Fibroblast of lung (primary cell): ENCODE measurements around the gene IL26.

Experiments used
- EZH2 ChIP-seq: IDR thresholded peaks from 2 replicates; pipeline ENCODE4 v1.5.1; 2012; ENCODE audit warnings: low read length, control low read depth, mild to moderate bottlenecking; ENCODE audit errors: missing control alignments
- TF ChIP-seq, protein P1 (sequence below), 2 donors: IDR thresholded peaks in 1 of 2; conservative IDR thresholded peaks in 1 of 2; 1 replicate in 1 of 2; 2 replicates in 1 of 2; pipeline ENCODE4 v1.5.1; 2011 to 2012; ENCODE audit warnings: low read length in 2 of 2, control low read depth in 1 of 2, inconsistent platforms in 1 of 2, low read depth in 1 of 2, mild to moderate bottlenecking in 1 of 2

DNA sequence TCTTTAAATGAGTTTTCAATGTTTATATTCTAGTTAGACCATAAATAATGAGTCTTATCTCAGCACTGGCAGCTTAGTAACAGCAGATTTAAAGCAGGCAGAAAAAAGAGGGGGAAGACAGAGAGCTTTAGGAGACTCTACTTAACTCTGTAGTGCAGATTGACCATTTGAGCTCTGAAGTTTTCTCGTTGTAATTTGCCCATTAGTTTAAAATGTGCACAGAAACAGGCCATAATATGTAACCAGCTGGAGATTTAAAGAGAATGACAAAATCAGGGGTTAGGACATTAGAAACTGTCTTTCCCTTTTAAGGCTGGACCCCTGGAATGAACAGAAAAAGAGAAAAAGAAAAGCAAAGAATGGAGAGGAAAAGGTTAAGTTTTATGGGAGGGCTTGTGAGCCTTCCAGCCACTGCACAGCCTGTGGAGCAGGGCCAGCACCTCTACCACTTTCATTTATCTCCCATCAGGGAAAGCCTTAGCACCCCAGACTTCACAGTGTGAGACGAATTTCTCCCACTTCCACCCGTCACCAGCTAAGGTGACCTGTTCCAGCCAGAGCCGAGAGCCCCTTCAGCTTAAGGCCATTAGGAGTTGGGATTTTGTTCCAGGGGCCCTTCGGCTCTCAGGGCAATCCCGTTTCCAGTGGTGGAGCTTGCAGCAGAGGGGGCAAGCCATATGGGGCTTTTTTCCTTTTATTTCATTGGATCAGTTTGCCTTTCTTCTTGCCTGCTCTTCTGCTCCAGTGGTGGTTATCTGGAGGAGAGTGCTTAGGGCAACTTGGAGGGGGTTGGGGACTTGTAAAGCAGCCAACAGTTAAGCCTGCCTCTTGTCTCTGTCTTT lies 19.8 kb upstream of the IL26 start:
- TF ChIP-seq, protein P1, sequence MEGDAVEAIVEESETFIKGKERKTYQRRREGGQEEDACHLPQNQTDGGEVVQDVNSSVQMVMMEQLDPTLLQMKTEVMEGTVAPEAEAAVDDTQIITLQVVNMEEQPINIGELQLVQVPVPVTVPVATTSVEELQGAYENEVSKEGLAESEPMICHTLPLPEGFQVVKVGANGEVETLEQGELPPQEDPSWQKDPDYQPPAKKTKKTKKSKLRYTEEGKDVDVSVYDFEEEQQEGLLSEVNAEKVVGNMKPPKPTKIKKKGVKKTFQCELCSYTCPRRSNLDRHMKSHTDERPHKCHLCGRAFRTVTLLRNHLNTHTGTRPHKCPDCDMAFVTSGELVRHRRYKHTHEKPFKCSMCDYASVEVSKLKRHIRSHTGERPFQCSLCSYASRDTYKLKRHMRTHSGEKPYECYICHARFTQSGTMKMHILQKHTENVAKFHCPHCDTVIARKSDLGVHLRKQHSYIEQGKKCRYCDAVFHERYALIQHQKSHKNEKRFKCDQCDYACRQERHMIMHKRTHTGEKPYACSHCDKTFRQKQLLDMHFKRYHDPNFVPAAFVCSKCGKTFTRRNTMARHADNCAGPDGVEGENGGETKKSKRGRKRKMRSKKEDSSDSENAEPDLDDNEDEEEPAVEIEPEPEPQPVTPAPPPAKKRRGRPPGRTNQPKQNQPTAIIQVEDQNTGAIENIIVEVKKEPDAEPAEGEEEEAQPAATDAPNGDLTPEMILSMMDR (conservative IDR thresholded peaks at IDR 0.05 in 1 of 2, IDR thresholded peaks at IDR 0.05 in 1 of 2; ENCODE audit: low read depth in 1 of 2, low read length in 2 of 2): no peak
- TF ChIP-seq EZH2: no peak
